ENCODE results near the gene ZPLD1.

DNA sequence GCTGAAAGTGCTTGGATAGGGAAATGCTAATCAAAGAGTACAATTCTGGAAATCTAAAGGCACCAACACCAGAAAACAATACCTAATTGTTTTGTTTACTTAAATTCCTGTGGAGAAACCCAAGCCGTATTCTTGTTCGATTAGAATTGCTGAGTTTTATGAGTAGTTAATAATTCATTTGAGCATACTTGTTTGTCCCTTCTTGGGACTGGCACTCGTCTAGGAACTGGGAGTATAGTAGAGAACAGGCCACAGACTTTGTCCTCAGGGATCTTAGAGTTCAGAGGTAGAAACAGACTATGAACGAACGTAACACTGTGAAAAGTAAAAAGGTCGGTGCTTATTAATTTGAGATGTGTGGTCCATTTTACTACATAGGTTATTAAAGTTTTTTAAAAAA is 39.4 kb downstream of the ZPLD1 start:
- TF ChIP-seq, protein P1, sequence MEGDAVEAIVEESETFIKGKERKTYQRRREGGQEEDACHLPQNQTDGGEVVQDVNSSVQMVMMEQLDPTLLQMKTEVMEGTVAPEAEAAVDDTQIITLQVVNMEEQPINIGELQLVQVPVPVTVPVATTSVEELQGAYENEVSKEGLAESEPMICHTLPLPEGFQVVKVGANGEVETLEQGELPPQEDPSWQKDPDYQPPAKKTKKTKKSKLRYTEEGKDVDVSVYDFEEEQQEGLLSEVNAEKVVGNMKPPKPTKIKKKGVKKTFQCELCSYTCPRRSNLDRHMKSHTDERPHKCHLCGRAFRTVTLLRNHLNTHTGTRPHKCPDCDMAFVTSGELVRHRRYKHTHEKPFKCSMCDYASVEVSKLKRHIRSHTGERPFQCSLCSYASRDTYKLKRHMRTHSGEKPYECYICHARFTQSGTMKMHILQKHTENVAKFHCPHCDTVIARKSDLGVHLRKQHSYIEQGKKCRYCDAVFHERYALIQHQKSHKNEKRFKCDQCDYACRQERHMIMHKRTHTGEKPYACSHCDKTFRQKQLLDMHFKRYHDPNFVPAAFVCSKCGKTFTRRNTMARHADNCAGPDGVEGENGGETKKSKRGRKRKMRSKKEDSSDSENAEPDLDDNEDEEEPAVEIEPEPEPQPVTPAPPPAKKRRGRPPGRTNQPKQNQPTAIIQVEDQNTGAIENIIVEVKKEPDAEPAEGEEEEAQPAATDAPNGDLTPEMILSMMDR (IDR thresholded peaks at IDR 0.05; ENCODE audit: insufficient read depth, low read depth, low read length), result no peak
- TF ChIP-seq EZH2 (IDR thresholded peaks at IDR 0.05; ENCODE audit: insufficient read depth, low read length), result no peak

All from astrocyte (in vitro differentiated cells and primary cell).